Ovary (tissue), 9 donors: ENCODE measurements around the gene TBC1D2. TPM values are rescaled to one million over a fixed set of nuclear protein-coding genes. Genes with fewer than 3 reads are reported as not detected.

ENCODE experiments used
- DNase-seq, 5 donors: peaks; one replicate each; pipeline ENCODE4 v3.0.0-alpha.2; 2019 to 2020
- H3K27ac ChIP-seq, 2 donors: fragments of 200-600 bp; one replicate each; pipeline versions ENCODE4 v1.5.1 to v1.8.0; 2019 to 2022
- H3K27me3 ChIP-seq: fragments of 200-600 bp; one replicate; pipeline ENCODE4 v1.8.0; 2022
- H3K36me3 ChIP-seq: fragments of 200-600 bp; sonication (generic); one replicate; pipeline ENCODE4 v1.5.1; 2019
- H3K4me1 ChIP-seq: one replicate; pipeline ENCODE4 v1.8.1; 2013; ENCODE audit warnings: mild to moderate bottlenecking, moderate library complexity; ENCODE audit not compliant: insufficient read depth
- H3K4me3 ChIP-seq: fragments of 200-600 bp; sonication (generic); one replicate; pipeline ENCODE4 v1.5.1; 2017
- H3K9me3 ChIP-seq, 2 donors: fragments of 200-600 bp in 1 of 2; sonication (generic) in 1 of 2; one replicate each; pipeline versions ENCODE4 v1.5.1 to v1.8.1; 2013 to 2019; ENCODE audit warnings: mild to moderate bottlenecking in 1 of 2, moderate library complexity in 1 of 2
- EP300 ChIP-seq: sonication (generic); formaldehyde crosslinking; IDR thresholded peaks from one replicate; pipeline ENCODE4 v1.6.1; 2017; ENCODE audit warnings: antibody characterized with exemption
- POLR2A ChIP-seq: fragments of 450-650 bp; IDR thresholded peaks from one replicate; pipeline ENCODE4 v1.6.1; 2017; ENCODE audit warnings: antibody characterized with exemption, mild to moderate bottlenecking, moderate library complexity
- whole genome bisulfite sequencing, 3 donors: extraction: QIAGEN DNeasy Blood & Tissue Kit in 1 of 3; methylation state at CpG; one replicate each; pipeline versions ENCODE4 v1.1.5 to v1.1.7; 2013 to 2017; 5-methylcytosine and 5-hydroxymethylcytosine counted together
- intact Hi-C, 4 donors: fragments of 100-400 bp; cut with DNase I; formaldehyde crosslinking; loops; one replicate each; pipeline versions ENCODE4 v1.11.0 to v1.15.1; 2022 to 2023
- polyA plus RNA-seq, 2 donors: library from polyadenylated mRNA; stranded (reverse); fragments of 200-250 nt in 1 of 2; fragments of 350-450 nt in 1 of 2; fragmentation: Illumina TruSeq in 1 of 2; extraction: RNeasy Lipid Tissue Mini Kit (QIAGEN cat#74804) in 1 of 2; gene quantifications; one replicate each; pipeline ENCODE4 v1.2.3, GENCODE V29; 2013 to 2014
- total RNA-seq, 7 donors: library from RNA; depleted of rRNA in 2 of 7; stranded (reverse); fragments of >200 nt in 2 of 7; fragmentation: NEBNext Ultra II Directional in 3 of 7; extraction: Animal tissue kit (Norgen Biotek cat#: 25700) in 3 of 7; gene quantifications; one replicate each; pipeline versions ENCODE4 v1.1.0 to v1.2.4, GENCODE V29; 2016 to 2023
- TF ChIP-seq, protein P1 (sequence below), 3 donors: fragments of 450-650 bp in 2 of 3; fragments of 200-600 bp in 1 of 3; IDR thresholded peaks; one replicate each; pipeline versions ENCODE4 v1.5.1 to v1.8.0; 2016 to 2022; ENCODE audit warnings: antibody characterized with exemption in 3 of 3, mild to moderate bottlenecking in 1 of 3
- donor health status: DM: no; HTN: no; CAD: no; lungs with moderate emphysema.
- donor health status: DM: no; HTN: no; CAD: no.
- donor health status: Bipolar disorder and iron deficiency.
- donor health status: DM: yes; HTN: yes; CAD: no.
- donor health status: DM: no; HTN: no; CAD: no.
- donor health status: DM: yes; HTN: yes; CAD: no.

Gene TBC1D2
- total and polyA plus RNA-seq, 9 donors = 1.7 to 11.3 (median 4.4) TPM

DNA sequence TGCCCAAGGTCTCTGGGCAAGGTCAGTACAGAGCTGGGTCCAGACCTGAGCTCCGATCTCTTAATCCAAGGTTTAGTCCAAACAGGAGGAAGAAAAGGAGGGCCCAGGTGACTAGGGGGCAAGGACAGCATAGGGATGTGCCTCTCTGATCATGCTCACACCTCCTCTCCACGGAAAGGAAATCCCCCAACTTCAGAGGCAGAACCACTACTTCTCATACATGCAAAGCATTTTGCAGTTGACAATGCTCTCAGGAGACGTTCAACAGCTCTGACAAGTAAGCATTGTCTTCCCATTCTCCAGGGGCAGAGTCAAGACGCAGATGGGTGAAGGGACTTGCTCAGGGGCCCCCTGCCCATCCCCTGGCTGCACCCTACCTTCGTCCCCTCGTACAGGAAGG lies 54.3 kb downstream of the TBC1D2 start:
- no peak for DNase-seq
- H3K9me3 ChIP-seq = no peaks in the 10 kb centered on the region
- 77 to 87% (median 80%) methylated on average over 6 of the region's 6 CpGs for WGBS, 3 donors
- H3K27me3 ChIP-seq = no peaks in the 10 kb centered on the region
- H3K4me3 ChIP-seq = no peak overlapping the region
- no peak overlapping the region for H3K27ac ChIP-seq
- no peaks in the 10 kb centered on the region for H3K4me1 ChIP-seq
- intact Hi-C loops = loop anchor here in 2 of 4 donors (10.0 kb wide), 2 partner anchors 54 to 574 kb away; partner anchors contain the start of gene TBC1D2 (in 1 of the 2)
- no peaks in the 10 kb centered on the region for H3K36me3 ChIP-seq
- no peak for TF ChIP-seq EP300
- TF ChIP-seq, protein P1, sequence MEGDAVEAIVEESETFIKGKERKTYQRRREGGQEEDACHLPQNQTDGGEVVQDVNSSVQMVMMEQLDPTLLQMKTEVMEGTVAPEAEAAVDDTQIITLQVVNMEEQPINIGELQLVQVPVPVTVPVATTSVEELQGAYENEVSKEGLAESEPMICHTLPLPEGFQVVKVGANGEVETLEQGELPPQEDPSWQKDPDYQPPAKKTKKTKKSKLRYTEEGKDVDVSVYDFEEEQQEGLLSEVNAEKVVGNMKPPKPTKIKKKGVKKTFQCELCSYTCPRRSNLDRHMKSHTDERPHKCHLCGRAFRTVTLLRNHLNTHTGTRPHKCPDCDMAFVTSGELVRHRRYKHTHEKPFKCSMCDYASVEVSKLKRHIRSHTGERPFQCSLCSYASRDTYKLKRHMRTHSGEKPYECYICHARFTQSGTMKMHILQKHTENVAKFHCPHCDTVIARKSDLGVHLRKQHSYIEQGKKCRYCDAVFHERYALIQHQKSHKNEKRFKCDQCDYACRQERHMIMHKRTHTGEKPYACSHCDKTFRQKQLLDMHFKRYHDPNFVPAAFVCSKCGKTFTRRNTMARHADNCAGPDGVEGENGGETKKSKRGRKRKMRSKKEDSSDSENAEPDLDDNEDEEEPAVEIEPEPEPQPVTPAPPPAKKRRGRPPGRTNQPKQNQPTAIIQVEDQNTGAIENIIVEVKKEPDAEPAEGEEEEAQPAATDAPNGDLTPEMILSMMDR (IDR thresholded peaks at IDR 0.05) = no peak
- no peak for TF ChIP-seq POLR2A

DNA sequence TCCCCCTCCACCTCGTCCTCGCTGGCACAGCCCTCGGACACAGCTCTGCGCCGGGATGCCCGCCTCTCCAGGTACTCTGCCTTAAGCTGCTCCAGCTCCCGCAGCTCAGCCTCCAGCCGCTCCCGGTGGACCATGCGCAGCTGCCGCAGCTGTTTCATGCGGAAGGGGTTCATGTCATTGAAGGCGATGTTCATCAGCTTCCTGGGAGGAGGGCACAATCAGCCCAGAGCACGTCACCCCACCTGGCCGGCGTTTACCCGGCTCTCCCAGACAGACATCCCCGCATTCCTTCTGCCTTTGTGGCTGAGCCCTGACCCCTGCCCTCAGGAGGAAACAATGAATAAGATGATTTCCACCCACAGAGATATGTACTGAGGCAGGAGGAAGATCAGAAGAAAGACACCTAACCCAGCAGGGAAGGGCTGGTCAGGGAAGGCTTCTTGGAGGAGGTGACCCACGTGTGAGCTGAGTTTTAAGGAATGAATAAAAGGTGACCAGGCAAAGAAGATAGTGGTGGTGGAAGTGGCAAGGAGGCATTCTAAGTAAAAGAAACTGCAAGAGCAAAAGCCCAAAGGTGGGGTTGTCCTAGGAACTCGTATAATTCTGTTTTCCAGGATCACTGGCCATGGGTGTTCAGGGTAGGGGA lies 55.9 kb downstream of the TBC1D2 start:
- no peak for DNase-seq
- Histone ChIP-seq H3K27ac (no peak overlapping the region), H3K9me3 (no peaks in the 10 kb centered on the region), H3K4me1 (no peaks in the 10 kb centered on the region), H3K4me3 (no peak overlapping the region), H3K27me3 (no peaks in the 10 kb centered on the region), H3K36me3 (no peaks in the 10 kb centered on the region)
- WGBS, 3 donors = 78 to 87% (median 80%) methylated on average over 16 to 20 of the region's 20 CpGs
- TF ChIP-seq EP300 (no peak), POLR2A (no peak)
- TF ChIP-seq, protein P1 (IDR thresholded peaks at IDR 0.05) = no peak
- intact Hi-C loops = loop anchor here in 3 of 4 donors (5.0 to 10.0 kb wide), 3 partner anchors 55 to 575 kb away; partner anchors contain the start of gene TBC1D2 (in 1 of the 3)

DNA sequence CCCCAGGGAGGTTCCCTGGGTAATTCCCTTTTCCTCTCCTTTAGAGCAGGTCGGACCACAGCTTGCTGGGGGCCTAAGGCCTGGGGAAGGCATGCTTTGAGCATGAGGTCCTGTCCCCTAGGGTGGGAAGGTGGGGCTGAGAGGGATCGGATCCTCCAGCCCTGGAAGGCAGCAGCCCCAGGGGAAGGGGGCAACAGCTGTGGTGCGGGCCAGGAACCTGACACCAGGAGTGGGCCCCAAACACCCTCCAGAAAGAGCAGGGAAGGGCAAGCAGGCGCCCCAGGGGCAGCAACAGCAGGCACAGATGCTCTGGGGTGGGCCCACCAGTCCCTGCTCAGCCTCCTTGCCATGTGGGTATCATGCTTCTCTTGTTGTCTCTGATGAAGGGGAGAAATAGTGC lies 59.8 kb downstream of the TBC1D2 start:
- WGBS, 3 donors = 73 to 89% (median 87%) methylated on average over 4 of the region's 4 CpGs
- intact Hi-C loops = loop anchor here in 1 of 4 donors (5.0 kb wide), 1 partner anchor 67 kb away; no protein-coding TSS in a partner anchor

DNA sequence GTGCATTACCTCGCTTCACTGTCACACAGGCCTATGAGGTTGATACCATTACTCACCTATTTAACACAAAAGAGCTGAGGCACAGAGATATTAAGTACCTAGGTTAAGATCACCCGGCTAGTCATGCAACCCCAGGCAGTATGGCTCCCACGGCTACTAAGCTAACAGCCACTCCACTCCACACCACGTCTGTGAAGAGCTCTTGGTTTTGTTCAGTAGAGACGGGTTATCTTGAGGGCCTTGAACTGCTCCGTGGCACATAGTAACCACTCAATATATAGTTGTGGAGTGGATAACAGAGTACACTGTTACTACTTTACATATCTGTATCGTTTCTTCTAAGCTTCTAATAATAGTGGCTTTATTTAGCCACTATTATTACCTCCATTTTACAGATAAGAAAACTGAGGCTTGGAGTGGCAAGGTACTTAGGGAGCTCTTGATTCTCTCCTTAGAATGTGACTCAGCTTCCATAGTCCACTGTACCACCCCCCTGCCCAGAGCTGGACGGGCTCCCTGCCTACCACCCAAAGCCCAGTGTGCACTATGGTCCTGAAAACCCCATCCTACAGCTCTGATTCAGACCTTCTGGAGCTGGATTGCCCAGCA lies 62.0 kb downstream of the TBC1D2 start:
- no peak for DNase-seq
- Histone ChIP-seq H3K4me3 (no peak overlapping the region), H3K9me3 (no peaks in the 10 kb centered on the region), H3K27ac (no peak overlapping the region), H3K36me3 (no peaks in the 10 kb centered on the region), H3K4me1 (no peaks in the 10 kb centered on the region), H3K27me3 (no peaks in the 10 kb centered on the region)
- 31 to 40% (median 34%) methylated on average over 8 of the region's 8 CpGs for WGBS, 3 donors
- intact Hi-C loops = no loop called here
- TF ChIP-seq EP300 = no peak
- TF ChIP-seq, protein P1 (IDR thresholded peaks at IDR 0.05) = no peak

More for the DNA sequence above, 59.8 kb downstream of the TBC1D2 start:
- no peak overlapping the region for H3K27ac ChIP-seq
- no peak for TF ChIP-seq EP300
- TF ChIP-seq, protein P1 (IDR thresholded peaks at IDR 0.05) = no peak
- TF ChIP-seq POLR2A = no peak
- H3K36me3 ChIP-seq = no peaks in the 10 kb centered on the region
- no peak overlapping the region for H3K4me3 ChIP-seq
- no peak for DNase-seq
- no peaks in the 10 kb centered on the region for H3K9me3 ChIP-seq
- no peaks in the 10 kb centered on the region for H3K27me3 ChIP-seq
- no peaks in the 10 kb centered on the region for H3K4me1 ChIP-seq
